Mesothelial cell of epicardium (in vitro differentiated cells): ENCODE data around the gene SETD1B. TPM values are rescaled to one million over a fixed set of nuclear protein-coding genes. Genes with fewer than 3 reads are reported as not detected.

Experiments used
- DNase-seq, 2 experiments: peaks; one replicate each; pipeline ENCODE4 v3.0.0; 2021; ENCODE audit warnings: low spot score in 2 of 2; ENCODE audit not compliant: unreplicated experiment in 2 of 2
- H3K27ac Mint-ChIP-seq: 2 replicates; pipeline ENCODE4 v1.8.0; 2021; ENCODE audit warnings: mixed read lengths
- H3K27me3 Mint-ChIP-seq: 2 replicates; pipeline ENCODE4 v1.8.0; 2021; ENCODE audit warnings: low read depth, mixed read lengths
- H3K36me3 Mint-ChIP-seq: 2 replicates; pipeline ENCODE4 v1.8.0; 2021; ENCODE audit warnings: mixed read lengths
- H3K4me1 Mint-ChIP-seq: 2 replicates; pipeline ENCODE4 v1.8.0; 2021; ENCODE audit warnings: mixed read lengths
- H3K4me3 Mint-ChIP-seq: 2 replicates; pipeline ENCODE4 v1.8.0; 2021; ENCODE audit warnings: mild to moderate bottlenecking, moderate library complexity, mixed read lengths
- H3K9me3 Mint-ChIP-seq: 2 replicates; pipeline ENCODE4 v1.8.0; 2021; ENCODE audit warnings: mixed read lengths
- total RNA-seq: library from RNA; stranded (reverse); gene quantifications from 3 replicates; pipeline ENCODE4 v1.2.1, GENCODE V29; 2021
- TF ChIP-seq, protein P1 (sequence below): fragments of 200-600 bp; sonication (generic); IDR thresholded peaks from one replicate; pipeline ENCODE4 v1.5.0; 2021; ENCODE audit warnings: antibody characterized with exemption; ENCODE audit not compliant: unreplicated experiment

The SETD1B gene
- total RNA-seq, 1 donor from 2014 or later, result 27.2 TPM

DNA sequence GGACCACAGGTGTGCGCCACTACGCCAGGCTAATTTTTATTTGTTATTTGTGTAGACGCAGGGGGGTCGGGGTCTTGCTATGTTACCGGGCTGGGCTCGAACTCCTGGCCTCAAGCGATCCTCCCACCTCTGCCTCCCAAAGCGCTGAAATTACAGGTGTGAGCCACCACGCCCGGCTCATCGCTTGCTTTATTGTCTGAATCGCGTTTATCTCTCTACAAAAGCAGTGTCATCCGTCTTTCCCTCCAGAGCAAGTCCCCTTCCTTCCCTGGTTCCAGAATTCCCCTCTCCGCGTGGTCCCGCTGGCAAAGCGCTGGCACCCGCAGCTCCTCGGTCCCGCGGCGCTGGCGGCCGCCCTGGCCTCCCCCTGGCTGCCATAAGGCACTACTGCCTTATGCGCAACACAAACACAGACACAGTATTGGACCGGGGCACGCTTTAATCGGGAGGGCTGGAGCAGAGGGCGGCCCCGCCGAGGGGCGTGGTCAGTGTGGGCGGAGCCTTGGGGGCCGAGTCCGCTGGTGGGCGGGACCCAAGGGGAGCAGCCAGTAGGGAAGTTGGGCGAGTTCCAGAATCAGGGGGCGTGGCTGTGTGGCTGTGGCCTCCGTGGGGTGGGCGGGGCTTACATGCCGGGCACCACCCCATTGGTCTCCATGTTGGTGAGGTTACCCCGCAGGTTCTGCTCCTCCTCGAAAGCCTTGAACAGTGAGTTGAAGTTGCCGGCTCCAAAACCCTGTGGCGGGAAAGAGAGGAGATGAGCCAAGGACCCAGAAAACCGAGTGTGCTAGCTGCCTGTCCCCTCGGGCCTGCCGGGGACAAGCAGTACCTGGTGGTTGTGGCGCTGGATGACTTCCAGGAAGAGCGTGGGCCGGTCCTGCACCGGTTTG is 35.5 kb downstream of the SETD1B start:
- no peaks in the 10 kb centered on the region for H3K27me3 Mint-ChIP-seq
- H3K27ac Mint-ChIP-seq, result peak overlapping the region; percentile 96
- TF ChIP-seq, protein P1, sequence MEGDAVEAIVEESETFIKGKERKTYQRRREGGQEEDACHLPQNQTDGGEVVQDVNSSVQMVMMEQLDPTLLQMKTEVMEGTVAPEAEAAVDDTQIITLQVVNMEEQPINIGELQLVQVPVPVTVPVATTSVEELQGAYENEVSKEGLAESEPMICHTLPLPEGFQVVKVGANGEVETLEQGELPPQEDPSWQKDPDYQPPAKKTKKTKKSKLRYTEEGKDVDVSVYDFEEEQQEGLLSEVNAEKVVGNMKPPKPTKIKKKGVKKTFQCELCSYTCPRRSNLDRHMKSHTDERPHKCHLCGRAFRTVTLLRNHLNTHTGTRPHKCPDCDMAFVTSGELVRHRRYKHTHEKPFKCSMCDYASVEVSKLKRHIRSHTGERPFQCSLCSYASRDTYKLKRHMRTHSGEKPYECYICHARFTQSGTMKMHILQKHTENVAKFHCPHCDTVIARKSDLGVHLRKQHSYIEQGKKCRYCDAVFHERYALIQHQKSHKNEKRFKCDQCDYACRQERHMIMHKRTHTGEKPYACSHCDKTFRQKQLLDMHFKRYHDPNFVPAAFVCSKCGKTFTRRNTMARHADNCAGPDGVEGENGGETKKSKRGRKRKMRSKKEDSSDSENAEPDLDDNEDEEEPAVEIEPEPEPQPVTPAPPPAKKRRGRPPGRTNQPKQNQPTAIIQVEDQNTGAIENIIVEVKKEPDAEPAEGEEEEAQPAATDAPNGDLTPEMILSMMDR, result no peak
- H3K9me3 Mint-ChIP-seq, result no peaks in the 10 kb centered on the region
- H3K4me3 Mint-ChIP-seq, result peak overlapping the region; percentile 96
- H3K4me1 Mint-ChIP-seq, result peaks cover 18% of the 10 kb centered on the region
- DNase-seq, result peak; percentile 100
- H3K36me3 Mint-ChIP-seq, result no peaks in the 10 kb centered on the region

DNA sequence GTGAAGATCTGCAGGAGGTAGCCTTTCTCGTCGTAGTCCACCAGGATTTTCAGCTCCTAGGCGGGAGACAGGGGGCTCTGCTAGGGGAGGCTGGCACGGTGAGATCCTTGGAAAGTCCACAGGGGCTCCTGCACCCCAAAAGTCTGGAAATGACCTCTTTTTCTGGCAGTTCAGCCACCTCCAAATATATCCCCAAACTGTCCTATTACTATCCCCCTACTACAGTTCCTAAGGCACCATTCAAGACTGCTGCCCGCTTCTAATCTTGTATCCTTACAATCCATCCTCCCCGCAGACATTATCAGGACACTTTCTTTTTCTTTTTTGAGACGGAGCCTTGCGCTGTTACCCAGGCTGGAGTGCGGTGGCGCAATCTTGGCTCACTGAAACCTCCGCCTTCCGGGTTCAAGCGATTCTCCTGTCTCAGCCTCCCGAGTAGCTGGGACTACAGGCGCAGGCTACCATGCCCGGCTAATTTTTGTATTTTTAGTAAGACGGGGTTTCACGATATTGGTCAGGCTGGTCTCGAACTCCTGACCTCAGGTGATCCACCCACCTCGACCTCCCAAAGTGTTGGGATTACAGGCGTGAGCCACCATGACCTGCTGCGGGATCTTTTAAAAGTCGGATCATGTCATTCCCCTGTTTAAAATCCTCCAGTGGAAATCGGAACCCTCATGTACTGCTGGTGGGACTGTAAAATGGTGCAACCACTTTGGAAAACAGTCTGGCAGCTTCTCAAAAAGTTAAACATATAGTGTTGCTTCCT is 36.4 kb downstream of the SETD1B start:
- DNase-seq, result no peak
- Mint-ChIP-seq H3K27ac (peak overlapping the region; percentile 96), H3K4me3 (peak overlapping the region; percentile 96), H3K4me1 (peaks cover 18% of the 10 kb centered on the region), H3K27me3 (no peaks in the 10 kb centered on the region), H3K9me3 (no peaks in the 10 kb centered on the region), H3K36me3 (no peaks in the 10 kb centered on the region)
- TF ChIP-seq, protein P1, result no peak

DNA sequence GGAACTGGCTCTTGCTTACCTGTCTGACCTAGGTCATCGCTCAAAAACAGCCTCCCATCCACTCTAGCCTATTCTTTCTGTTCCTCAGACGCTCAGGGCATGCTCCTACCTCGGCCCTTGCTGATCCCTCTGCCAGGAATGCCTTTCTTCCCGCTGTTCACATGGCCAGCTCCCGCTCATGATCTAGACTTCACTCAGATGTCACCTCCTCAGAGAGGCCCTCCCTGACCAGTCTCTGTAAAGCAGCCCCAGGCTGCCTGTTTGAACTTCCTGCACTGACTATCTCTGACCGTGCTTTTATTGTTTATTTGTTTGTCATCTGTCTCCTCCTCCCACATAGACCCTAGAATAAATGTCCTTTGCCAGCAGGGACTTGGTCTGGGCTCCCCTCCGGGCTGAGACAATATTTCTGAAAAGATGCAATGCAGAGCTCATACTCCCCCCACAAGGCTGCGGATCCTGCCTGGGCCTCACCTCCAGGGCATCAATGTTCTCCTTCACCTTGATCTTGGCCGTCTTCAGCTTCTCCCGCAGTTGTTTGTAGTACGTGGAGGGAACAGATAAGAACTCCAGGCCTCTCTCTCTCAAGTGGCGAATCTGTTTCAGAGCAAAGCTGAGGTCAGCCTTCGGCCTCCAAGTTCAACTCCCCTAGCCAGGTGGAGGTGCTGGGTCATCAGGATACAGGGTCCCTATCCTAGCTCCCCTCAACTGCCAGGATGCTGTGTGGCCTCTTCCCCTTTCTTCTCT is 39.6 kb downstream of the SETD1B start:
- TF ChIP-seq, protein P1, result no peak
- Mint-ChIP-seq H3K27ac (peak overlapping the region; percentile 22), H3K4me3 (no peak overlapping the region), H3K9me3 (no peaks in the 10 kb centered on the region), H3K36me3 (no peaks in the 10 kb centered on the region), H3K4me1 (peaks cover 18% of the 10 kb centered on the region), H3K27me3 (no peaks in the 10 kb centered on the region)
- DNase-seq, result no peak

DNA sequence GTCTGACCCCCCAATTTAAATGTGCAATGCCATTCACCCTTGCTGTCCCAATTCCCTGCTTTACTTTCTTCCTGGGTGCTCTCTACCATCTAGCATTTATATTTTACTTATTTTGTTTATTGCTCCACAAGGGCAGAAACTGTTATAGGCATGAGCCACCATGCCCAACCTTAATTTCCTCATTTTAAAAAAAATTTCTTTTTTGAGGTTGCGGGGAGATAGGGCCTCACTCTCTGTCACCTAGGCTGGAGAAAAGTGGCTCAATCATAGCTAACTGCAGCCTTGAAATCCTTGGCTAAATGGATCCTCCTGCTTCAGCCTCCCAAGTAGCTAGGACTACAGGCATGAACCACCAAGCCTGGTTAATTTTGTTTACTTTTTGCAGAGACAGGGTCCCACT is 41.9 kb downstream of the SETD1B start:
- no peak for DNase-seq
- TF ChIP-seq, protein P1, result no peak
- Mint-ChIP-seq H3K27ac (no peak overlapping the region), H3K9me3 (no peaks in the 10 kb centered on the region), H3K4me1 (peaks cover 9% of the 10 kb centered on the region), H3K27me3 (no peaks in the 10 kb centered on the region), H3K4me3 (no peak overlapping the region), H3K36me3 (no peaks in the 10 kb centered on the region)

DNA sequence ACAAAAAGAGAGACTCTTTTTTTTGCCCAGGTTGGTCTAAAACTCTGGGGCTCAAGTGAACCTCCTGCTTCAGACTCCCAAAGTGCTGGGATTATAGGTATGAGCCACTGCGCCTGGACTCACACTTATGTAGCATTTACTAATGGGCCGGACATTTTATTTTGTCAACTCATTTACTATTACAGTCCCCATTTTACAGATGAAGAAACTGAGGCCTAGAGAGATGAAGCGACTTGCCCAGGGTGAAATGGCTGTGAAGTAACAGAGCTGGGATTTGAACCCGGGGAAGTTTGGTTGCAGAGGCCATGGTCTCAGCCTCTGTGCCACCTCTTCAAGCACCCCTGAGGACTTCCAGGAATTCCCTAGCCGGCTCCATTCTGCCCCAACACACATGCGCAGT is 45.4 kb downstream of the SETD1B start:
- no peaks in the 10 kb centered on the region for H3K36me3 Mint-ChIP-seq
- H3K4me1 Mint-ChIP-seq, result no peaks in the 10 kb centered on the region
- no peak for DNase-seq
- no peak overlapping the region for H3K4me3 Mint-ChIP-seq
- no peak overlapping the region for H3K27ac Mint-ChIP-seq
- H3K9me3 Mint-ChIP-seq, result no peaks in the 10 kb centered on the region
- no peaks in the 10 kb centered on the region for H3K27me3 Mint-ChIP-seq
- TF ChIP-seq, protein P1, result no peak
